SH-SY5Y (cell line): ENCODE measurements around the gene CCDC91.

Experiments used
- GATA2 ChIP-seq: IDR thresholded peaks from 2 replicates; pipeline ENCODE4 v1.6.1; 2011; ENCODE audit warnings: mild to moderate bottlenecking, low read depth, low read length
- GATA3 ChIP-seq: IDR thresholded peaks from 2 replicates; pipeline ENCODE4 v1.6.1; 2011; ENCODE audit warnings: low read depth, mild to moderate bottlenecking, low read length, moderate library complexity

The CCDC91 gene

GRCh38 chr12:28421374-28421773 lies 231.1 kb downstream of the CCDC91 start:
- TF ChIP-seq GATA2 (no peak), GATA3 (no peak)

GRCh38 chr12:28424965-28425364 lies 234.7 kb downstream of the CCDC91 start:
- no peak for TF ChIP-seq GATA2
- no peak for TF ChIP-seq GATA3

GRCh38 chr12:28425526-28425925 lies 235.3 kb downstream of the CCDC91 start:
- TF ChIP-seq GATA2: no peak

GRCh38 chr12:28427046-28427445 lies 236.8 kb downstream of the CCDC91 start:
- TF ChIP-seq GATA2 (no peak), GATA3 (no peak)

- no peak for TF ChIP-seq GATA2
- TF ChIP-seq GATA3: no peak
Measured at GRCh38 chr12:28440081-28440608, 249.9 kb downstream of the CCDC91 start.

GRCh38 chr12:28442101-28442500 lies 251.8 kb downstream of the CCDC91 start:
- TF ChIP-seq GATA3 (no peak), GATA2 (no peak)

- no peak for TF ChIP-seq GATA2
- TF ChIP-seq GATA3: no peak
Measured at GRCh38 chr12:28443337-28443736, 253.1 kb downstream of the CCDC91 start.

- TF ChIP-seq GATA2 (no peak), GATA3 (no peak)
Measured at GRCh38 chr12:28446031-28446430, 255.8 kb downstream of the CCDC91 start.

- TF ChIP-seq GATA2 (no peak), GATA3 (no peak)
Measured at GRCh38 chr12:28453686-28454085, 263.4 kb downstream of the CCDC91 start.

GRCh38 chr12:28456934-28457710 lies 266.9 kb downstream of the CCDC91 start:
- TF ChIP-seq GATA2 (no peak), GATA3 (no peak)

GRCh38 chr12:28457785-28458184 lies 267.5 kb downstream of the CCDC91 start:
- no peak for TF ChIP-seq GATA3
- no peak for TF ChIP-seq GATA2

- TF ChIP-seq GATA2 (no peak), GATA3 (no peak)
Measured at GRCh38 chr12:28459481-28459880, 269.2 kb downstream of the CCDC91 start.

GRCh38 chr12:28460420-28461130 lies 270.3 kb downstream of the CCDC91 start:
- no peak for TF ChIP-seq GATA2
- no peak for TF ChIP-seq GATA3

- TF ChIP-seq GATA2: no peak
- no peak for TF ChIP-seq GATA3
Measured at GRCh38 chr12:28463396-28463795, 273.1 kb downstream of the CCDC91 start.

- TF ChIP-seq GATA3 (no peak), GATA2 (no peak)
Measured at GRCh38 chr12:28479683-28480082, 289.4 kb downstream of the CCDC91 start.

GRCh38 chr12:28484156-28484555 lies 293.9 kb downstream of the CCDC91 start:
- TF ChIP-seq GATA3: no peak
- TF ChIP-seq GATA2: no peak
